ENCODE data around the gene DCTN2.

The DCTN2 gene

DNA sequence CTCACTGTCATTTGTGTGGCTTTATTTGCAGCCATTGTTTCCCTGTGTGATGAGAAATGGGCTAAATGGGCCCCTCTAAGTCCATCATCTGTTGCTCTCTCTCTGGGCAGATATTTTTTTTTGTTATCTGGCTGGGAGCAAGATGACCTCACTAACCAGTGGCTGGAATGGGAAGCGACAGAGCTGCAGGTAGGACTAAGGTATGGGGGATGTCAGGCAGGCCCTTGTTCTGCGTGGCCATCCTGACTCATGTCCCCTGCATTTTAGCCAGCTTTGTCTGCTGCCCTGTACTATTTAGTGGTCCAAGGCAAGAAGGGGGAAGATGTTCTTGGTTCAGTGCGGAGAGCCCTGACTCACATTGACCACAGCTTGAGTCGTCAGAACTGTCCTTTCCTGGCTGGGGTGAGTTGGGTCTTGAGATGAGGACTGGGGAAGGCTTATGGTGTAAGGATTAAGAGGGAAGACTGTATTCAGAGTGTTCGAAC, 57.8 kb downstream of the DCTN2 start:
- DNase-seq (ENCODE audit: low read depth in 2 of 2): no peak

DNA sequence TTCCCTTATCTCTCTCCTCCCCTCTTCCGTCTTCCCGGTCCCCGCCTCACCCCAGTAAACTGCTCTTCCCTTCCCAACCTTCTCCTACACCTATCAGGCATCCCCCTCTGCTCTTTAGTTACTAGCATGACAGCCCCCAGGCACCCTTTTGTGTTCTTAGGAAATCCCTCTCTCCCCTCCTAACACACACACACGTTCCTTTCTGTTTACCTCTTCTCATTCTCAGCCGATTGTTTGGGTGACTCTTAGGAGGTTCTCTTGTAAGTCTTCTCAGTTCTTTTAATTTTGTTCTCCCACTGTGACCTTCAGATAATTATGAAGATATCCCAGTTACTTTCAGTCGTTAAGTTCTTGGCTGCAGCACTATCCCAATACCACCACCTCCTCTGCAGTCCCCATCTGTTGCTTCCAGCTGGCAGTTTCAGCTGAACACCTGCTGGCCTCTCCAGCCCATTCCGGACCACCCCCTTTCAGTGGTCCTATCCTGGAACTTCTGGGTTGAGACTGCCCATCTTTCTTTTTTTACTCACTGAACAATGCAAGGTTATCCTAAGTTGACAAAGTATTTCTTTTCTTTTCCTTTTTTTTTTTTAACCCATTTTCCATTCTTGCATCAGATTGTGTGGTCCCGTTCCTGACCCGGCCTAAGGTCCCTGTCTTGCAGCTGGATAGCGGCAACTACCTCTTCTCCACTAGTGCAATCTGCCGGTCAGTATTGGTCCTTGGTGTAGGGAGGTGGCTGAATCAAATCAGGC, 58.4 kb downstream of the DCTN2 start:
- no peak for DNase-seq (ENCODE audit: low read depth in 2 of 2)

- peak; percentile 85 to 88 for DNase-seq (ENCODE audit: low read depth in 2 of 2)
These were observed 59.2 kb downstream of the DCTN2 start, which contains the start of gene MARS1 for GRCh38 chr12:57487597-57488401. Gene MARS1, plus strand, starts transcription at chr12:57488068. Its CDS starts 23 bp downstream, at chr12:57488091.

GRCh38 chr12:57487055-57487596, 59.9 kb downstream of the DCTN2 start:
- no peak for DNase-seq (ENCODE audit: low read depth in 2 of 2)

DNA sequence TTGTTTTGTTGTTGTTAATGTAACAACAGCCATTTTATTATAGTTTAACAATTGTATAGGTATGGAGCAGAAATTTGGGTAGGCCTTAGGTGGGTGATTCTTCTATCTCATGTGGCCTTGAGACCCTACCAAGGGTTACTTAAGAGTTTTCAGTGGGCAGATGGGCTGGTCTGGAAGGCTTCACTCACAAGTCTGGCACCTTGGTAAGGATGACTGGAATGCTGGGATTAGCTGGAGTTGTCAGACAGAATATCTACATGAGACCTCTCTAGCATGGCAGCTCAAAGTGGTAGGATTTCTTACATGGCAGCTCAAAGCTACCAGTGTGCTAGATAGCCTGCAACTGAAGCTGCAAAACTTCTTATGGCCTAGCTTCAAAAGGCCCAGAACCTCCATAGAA, 61.3 kb downstream of the DCTN2 start:
- no peak for DNase-seq (ENCODE audit: low read depth in 2 of 2)

GRCh38 chr12:57483466-57483865, 63.5 kb downstream of the DCTN2 start:
- DNase-seq (ENCODE audit: low read depth in 2 of 2): no peak

DNA sequence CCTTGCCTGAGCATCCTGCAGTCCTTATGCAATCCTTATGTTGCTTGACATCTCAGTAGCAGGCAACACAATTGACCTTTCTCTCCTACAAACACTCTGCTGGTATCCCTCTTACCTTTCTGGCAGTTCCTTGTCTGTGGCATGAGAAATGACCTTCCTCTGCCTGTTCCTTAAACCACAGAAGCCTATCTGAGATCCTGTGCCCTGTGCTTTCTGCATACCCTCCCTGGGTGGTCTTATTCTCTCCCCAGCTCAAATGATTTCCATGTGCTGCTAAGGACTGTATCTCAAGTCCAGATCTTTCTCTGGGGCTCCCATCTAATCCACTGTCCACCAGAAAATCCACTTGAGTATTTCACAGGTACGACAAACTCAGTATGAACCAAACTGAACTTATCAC, 65.3 kb downstream of the DCTN2 start:
- DNase-seq (ENCODE audit: low read depth in 2 of 2): no peak
